HUES64 (cell line): Measurements from ENCODE around the gene CACNA1B.
"Not testable (repeated sequence)": the region's sequence is repeated elsewhere in the genome, so short reads cannot be mapped to it uniquely, and the experiment has no call there.

Experiments used
- H3K27ac ChIP-seq: 2 replicates; pipeline ENCODE4 v1.7.0; 2013; ENCODE audit warnings: low read depth, low read length, inconsistent platforms
- H3K27me3 ChIP-seq: 2 replicates; pipeline ENCODE4 v1.6.1; 2013; ENCODE audit warnings: mild to moderate bottlenecking, low read length; ENCODE audit not compliant: insufficient read depth
- H3K36me3 ChIP-seq: 2 replicates; pipeline ENCODE4 v1.6.1; 2013; ENCODE audit warnings: mild to moderate bottlenecking, low read length; ENCODE audit not compliant: insufficient read depth
- H3K4me1 ChIP-seq: 2 replicates; pipeline ENCODE4 v1.6.1; 2013; ENCODE audit warnings: mild to moderate bottlenecking, low read length, moderate library complexity; ENCODE audit not compliant: insufficient read depth
- H3K4me3 ChIP-seq: 2 replicates; pipeline ENCODE4 v1.5.1; 2013; ENCODE audit warnings: mild to moderate bottlenecking, low read length, moderate library complexity
- H3K9ac ChIP-seq: 2 replicates; pipeline ENCODE4 v1.6.1; 2013; ENCODE audit warnings: mild to moderate bottlenecking, low read depth, low read length
- H3K9me3 ChIP-seq: 2 replicates; pipeline ENCODE4 v1.6.1; 2013; ENCODE audit warnings: low read depth, low read length; ENCODE audit not compliant: insufficient read depth
- WGBS: fragments of 150-250, 120-280 bp; methylation state at CpG from one replicate; pipeline ENCODE4 v1.1.7; 2013; ENCODE audit warnings: missing lambda C conversion rate; 5-methylcytosine and 5-hydroxymethylcytosine counted together

Gene CACNA1B

DNA sequence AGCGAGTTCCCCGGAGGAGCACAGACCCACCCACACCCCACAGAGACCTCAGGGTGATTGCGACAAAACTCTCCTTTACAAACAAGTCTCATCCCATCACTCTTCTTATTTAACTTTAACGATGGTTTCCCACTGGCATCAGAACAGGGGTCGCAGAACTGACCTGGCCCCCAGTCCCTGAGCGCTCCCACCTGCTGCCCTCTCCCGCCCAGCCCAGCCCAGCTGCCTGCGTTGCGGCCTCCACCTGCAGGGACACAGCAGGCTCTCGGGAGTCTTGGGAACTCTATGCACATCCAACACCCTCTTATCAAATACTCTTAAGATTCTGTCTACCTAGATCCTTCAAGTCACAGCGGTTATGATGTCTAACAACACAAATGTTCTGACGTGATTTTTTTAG is 250.4 kb downstream of the CACNA1B start:
- whole genome bisulfite sequencing, result 90% methylated on average over 9 of the region's 12 CpGs
- not testable (repeated sequence) for H3K27me3 ChIP-seq, H3K36me3 ChIP-seq, H3K4me3 ChIP-seq, H3K9ac ChIP-seq, H3K4me1 ChIP-seq, H3K27ac ChIP-seq
- peaks cover 37% of the 10 kb centered on the region for H3K9me3 ChIP-seq

- not testable (repeated sequence) for H3K27ac ChIP-seq, H3K27me3 ChIP-seq, H3K9ac ChIP-seq, H3K4me3 ChIP-seq, H3K4me1 ChIP-seq, H3K36me3 ChIP-seq
- peaks cover 24% of the 10 kb centered on the region for H3K9me3 ChIP-seq
- WGBS, result 81% methylated on average over 4 of the region's 4 CpGs
These were observed 251.7 kb downstream of the CACNA1B start for GRCh38 chr9:138129318-138129717.

- not testable (repeated sequence) for H3K36me3 ChIP-seq, H3K27ac ChIP-seq, H3K4me3 ChIP-seq, H3K9ac ChIP-seq, H3K27me3 ChIP-seq, H3K4me1 ChIP-seq
- H3K9me3 ChIP-seq, result peaks cover 19% of the 10 kb centered on the region; the same call in 1 of the 2 replicates
- 88% methylated on average over 13 of the region's 15 CpGs for WGBS
These were observed 255.5 kb downstream of the CACNA1B start for GRCh38 chr9:138132946-138133705.

- H3K36me3 ChIP-seq, H3K27me3 ChIP-seq, H3K9ac ChIP-seq, H3K4me1 ChIP-seq, H3K27ac ChIP-seq, H3K4me3 ChIP-seq: not testable (repeated sequence)
- peaks cover 11% of the 10 kb centered on the region; the same call in 1 of the 2 replicates for H3K9me3 ChIP-seq
- WGBS, result 75% methylated on average over 4 of the region's 4 CpGs
These were observed 257.0 kb downstream of the CACNA1B start for GRCh38 chr9:138134581-138134980.

- H3K9ac ChIP-seq, H3K36me3 ChIP-seq, H3K4me3 ChIP-seq, H3K4me1 ChIP-seq, H3K27ac ChIP-seq, H3K27me3 ChIP-seq: not testable (repeated sequence)
- peaks cover 10% of the 10 kb centered on the region; the same call in 1 of the 2 replicates for H3K9me3 ChIP-seq
- 90% methylated on average over 14 of the region's 14 CpGs for WGBS
These were observed 261.5 kb downstream of the CACNA1B start for GRCh38 chr9:138139096-138139495.

- H3K27me3 ChIP-seq, H3K9ac ChIP-seq, H3K4me1 ChIP-seq, H3K36me3 ChIP-seq, H3K27ac ChIP-seq, H3K9me3 ChIP-seq, H3K4me3 ChIP-seq: not testable (repeated sequence)
- WGBS, result 89% methylated on average over 13 of the region's 15 CpGs
These were observed 263.4 kb downstream of the CACNA1B start for GRCh38 chr9:138140980-138141379.

DNA sequence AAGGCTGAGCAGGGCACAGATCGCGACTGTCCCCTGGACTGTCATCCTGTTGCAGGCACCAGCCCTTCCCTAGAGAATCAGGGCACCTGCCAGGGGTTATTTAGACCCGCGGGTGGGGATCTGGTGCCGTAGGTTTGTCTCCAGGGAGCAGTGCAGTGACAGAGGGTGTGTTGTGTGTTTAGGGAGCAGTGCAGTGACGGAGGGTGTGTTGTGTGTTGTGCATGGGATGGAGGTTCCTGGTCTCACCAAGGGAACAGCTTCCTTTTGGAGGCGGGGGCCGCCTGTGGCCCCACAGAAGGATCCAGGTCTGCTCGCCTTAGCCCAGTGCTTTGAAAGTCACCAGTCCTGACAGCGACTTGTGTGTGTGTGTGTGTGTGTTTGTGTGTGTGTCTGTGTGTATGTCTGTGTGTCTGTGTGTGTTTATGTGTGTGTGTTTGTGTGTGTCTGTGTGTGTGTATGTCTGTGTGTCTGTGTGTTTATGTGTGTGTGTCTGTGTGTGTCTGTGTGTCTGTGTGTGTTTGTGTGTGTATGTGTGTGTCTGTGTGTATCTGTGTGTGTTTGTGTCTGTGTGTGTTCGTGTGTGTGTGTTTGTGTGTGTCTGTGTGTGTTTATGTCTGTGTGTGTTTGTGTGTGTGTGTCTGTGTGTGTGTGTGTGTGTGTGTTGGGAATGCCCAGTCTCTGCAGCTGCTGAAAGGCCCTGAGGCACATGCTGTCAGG is 265.1 kb downstream of the CACNA1B start:
- 73% methylated on average over 11 of the region's 11 CpGs for WGBS
- H3K4me3 ChIP-seq, H3K4me1 ChIP-seq, H3K27me3 ChIP-seq, H3K9ac ChIP-seq, H3K27ac ChIP-seq, H3K36me3 ChIP-seq, H3K9me3 ChIP-seq: not testable (repeated sequence)

DNA sequence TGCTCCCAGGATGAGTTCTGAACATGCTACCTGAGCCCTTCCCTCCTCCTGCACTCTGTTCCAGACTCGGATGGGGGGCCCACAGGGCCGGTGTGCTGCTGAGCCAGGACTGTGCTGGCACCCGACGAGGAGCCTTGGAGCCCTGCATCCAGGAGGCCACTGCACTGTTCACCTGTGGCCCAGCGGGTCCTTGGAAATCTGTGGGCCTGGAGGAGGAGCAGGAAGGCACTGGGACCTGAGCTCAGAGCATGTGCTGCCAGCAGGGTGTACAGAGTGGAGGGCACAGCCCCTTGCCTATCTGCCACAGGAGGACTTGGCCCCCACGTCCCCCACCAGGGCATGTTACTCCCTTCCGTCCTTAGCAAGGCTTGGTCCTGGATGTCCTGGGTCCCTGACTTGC is 265.9 kb downstream of the CACNA1B start:
- H3K4me1 ChIP-seq, H3K4me3 ChIP-seq, H3K36me3 ChIP-seq, H3K9me3 ChIP-seq, H3K27me3 ChIP-seq, H3K9ac ChIP-seq, H3K27ac ChIP-seq: not testable (repeated sequence)
- 72% methylated on average over 7 of the region's 7 CpGs for WGBS

DNA sequence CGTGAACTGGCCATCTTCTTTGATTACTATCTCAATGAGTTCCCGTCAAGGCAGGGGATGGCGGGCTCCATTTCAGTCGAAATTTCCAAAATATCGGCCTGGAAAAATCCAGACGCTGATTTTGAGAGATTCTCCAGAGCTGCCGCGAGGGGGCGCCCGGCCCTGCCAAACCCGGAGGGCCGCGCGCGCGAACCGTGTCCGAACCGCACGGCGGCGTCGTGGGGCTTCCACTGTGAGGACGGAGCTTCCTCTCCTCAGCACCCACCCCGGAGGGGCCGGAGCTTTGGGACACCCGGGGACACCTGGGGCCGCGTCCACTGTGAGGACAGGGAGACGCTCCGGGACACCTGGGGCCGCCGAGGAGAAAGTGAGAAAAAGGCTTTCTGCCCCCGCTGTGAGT is 270.0 kb downstream of the CACNA1B start:
- H3K27ac ChIP-seq, H3K27me3 ChIP-seq, H3K9me3 ChIP-seq, H3K9ac ChIP-seq, H3K4me3 ChIP-seq, H3K4me1 ChIP-seq, H3K36me3 ChIP-seq: not testable (repeated sequence)
- no CpG with 5 or more reads among the region's 34 CpGs for WGBS

DNA sequence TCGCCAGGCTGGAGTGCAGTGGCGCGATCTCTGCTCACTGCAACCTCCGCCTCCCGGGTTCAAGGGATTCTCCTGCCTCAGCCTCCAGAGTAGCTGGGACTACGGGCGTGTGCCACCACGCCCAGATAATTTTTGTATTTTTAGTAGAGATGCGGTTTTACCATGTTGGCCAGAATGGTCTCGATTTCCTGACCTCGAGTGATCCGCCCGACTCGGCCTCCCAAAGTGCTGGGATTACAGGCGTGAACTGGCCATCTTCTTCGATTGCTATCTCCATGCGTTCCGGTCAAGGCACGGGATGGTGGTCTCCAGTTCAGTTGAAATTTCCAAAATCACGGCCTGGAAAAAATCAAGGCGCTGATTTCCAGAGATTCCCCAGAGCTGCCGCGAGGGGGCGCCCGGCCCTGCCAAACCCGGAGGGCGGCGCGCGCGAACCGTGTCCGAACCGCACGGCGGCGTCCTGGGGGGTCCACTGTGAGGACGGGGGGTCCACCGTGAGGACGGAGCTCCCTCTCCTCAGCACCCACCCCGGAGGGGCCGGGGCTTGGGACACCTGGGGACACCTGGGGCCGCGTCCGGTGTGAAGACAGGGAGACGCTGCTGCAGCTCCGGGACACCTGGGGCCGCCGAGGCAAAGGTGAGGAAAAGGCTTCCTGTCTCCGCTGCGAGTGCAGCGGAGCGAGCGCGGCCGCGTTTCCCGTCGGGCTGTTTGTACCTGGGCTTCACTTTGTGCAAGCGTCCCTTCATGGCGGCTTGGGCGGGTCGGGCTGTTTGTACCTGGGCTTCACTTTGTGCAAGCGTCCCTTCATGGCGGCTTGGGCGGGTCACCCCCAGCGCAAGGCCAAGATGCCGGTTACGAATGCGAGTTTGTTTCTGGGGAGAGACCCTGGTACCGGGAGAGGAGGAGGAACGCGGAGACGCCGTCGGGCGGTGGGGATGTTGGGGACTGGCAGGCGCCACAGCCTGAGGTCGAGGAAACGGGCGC is 272.4 kb downstream of the CACNA1B start:
- not testable (repeated sequence) for H3K27ac ChIP-seq, H3K9me3 ChIP-seq, H3K36me3 ChIP-seq, H3K27me3 ChIP-seq, H3K4me1 ChIP-seq
- H3K9ac ChIP-seq, result peak overlapping the region; percentile 67
- peak overlapping the region; percentile 55 for H3K4me3 ChIP-seq
- WGBS, result 84% methylated on average over 80 of the region's 81 CpGs

- WGBS, result 73% methylated on average over 5 of the region's 5 CpGs
- not testable (repeated sequence) for H3K4me1 ChIP-seq, H3K27ac ChIP-seq, H3K9ac ChIP-seq, H3K27me3 ChIP-seq, H3K36me3 ChIP-seq, H3K4me3 ChIP-seq
- H3K9me3 ChIP-seq, result peaks cover 21% of the 10 kb centered on the region
These were observed 278.2 kb downstream of the CACNA1B start for GRCh38 chr9:138155788-138156187.
